Trophoblast cell (in vitro differentiated cells and primary cell): ENCODE results near the gene SIRT6.

ENCODE experiments used
- DNase-seq, 2 donors: peaks; one replicate each; pipeline ENCODE4 v3.0.0-alpha.2; 2016
- H2AFZ ChIP-seq: 2 replicates; pipeline ENCODE4 v1.6.1; 2013; ENCODE audit warnings: low read length, moderate library complexity, mild to moderate bottlenecking; ENCODE audit not compliant: insufficient read depth, poor library complexity
- H2AK5ac ChIP-seq: 2 replicates; pipeline ENCODE4 v1.6.1; 2013; ENCODE audit warnings: mild to moderate bottlenecking, low read length
- H2BK120ac ChIP-seq: 2 replicates; pipeline ENCODE4 v1.6.1; 2013; ENCODE audit warnings: low read length, mild to moderate bottlenecking, moderate library complexity; ENCODE audit not compliant: insufficient read depth, poor library complexity
- H2BK12ac ChIP-seq: 2 replicates; pipeline ENCODE4 v1.6.1; 2013; ENCODE audit warnings: mild to moderate bottlenecking, low read length, moderate library complexity
- H2BK5ac ChIP-seq: 2 replicates; pipeline ENCODE4 v1.6.1; 2013; ENCODE audit warnings: low read length, low read depth, moderate library complexity, mild to moderate bottlenecking; ENCODE audit not compliant: poor library complexity
- H3K14ac ChIP-seq: 2 replicates; pipeline ENCODE4 v1.6.1; 2013; ENCODE audit warnings: mild to moderate bottlenecking, low read length
- H3K18ac ChIP-seq: 2 replicates; pipeline ENCODE4 v1.6.1; 2013; ENCODE audit warnings: mild to moderate bottlenecking, low read length
- H3K23ac ChIP-seq: 2 replicates; pipeline ENCODE4 v1.6.1; 2013; ENCODE audit warnings: low read length
- H3K27ac ChIP-seq: 2 replicates; pipeline ENCODE4 v1.5.1; 2013; ENCODE audit warnings: low read depth, mild to moderate bottlenecking, inconsistent platforms, low read length, moderate library complexity
- H3K27me3 ChIP-seq: 2 replicates; pipeline ENCODE4 v1.6.1; 2013; ENCODE audit warnings: inconsistent platforms, mild to moderate bottlenecking, low read length, moderate library complexity; ENCODE audit not compliant: insufficient read depth
- H3K36me3 ChIP-seq, 2 experiments: 1 replicate in 1 of 2; 2 replicates in 1 of 2; pipeline ENCODE4 v1.6.1; 2013; ENCODE audit warnings: low read length in 2 of 2, mild to moderate bottlenecking in 2 of 2, moderate library complexity in 1 of 2; ENCODE audit not compliant: insufficient read depth in 2 of 2, control insufficient read depth in 1 of 2
- H3K4ac ChIP-seq: 2 replicates; pipeline ENCODE4 v1.6.1; 2013; ENCODE audit warnings: low read depth, mild to moderate bottlenecking, low read length, moderate library complexity
- H3K4me1 ChIP-seq, 2 experiments: 1 replicate in 1 of 2; 2 replicates in 1 of 2; pipeline ENCODE4 v1.6.1; 2013; ENCODE audit warnings: low read length in 2 of 2, mild to moderate bottlenecking in 2 of 2, moderate library complexity in 1 of 2; ENCODE audit not compliant: insufficient read depth in 2 of 2, control insufficient read depth in 1 of 2
- H3K4me2 ChIP-seq: 2 replicates; pipeline ENCODE4 v1.6.1; 2013; ENCODE audit warnings: inconsistent platforms, mild to moderate bottlenecking, low read length, moderate library complexity
- H3K4me3 ChIP-seq: 2 replicates; pipeline ENCODE4 v1.5.1; 2013; ENCODE audit warnings: mild to moderate bottlenecking, low read depth, low read length, inconsistent platforms
- H3K79me1 ChIP-seq: one replicate; pipeline ENCODE4 v1.6.1; 2013; ENCODE audit warnings: low read length
- H3K79me2 ChIP-seq: 2 replicates; pipeline ENCODE4 v1.6.1; 2013; ENCODE audit warnings: low read length, mild to moderate bottlenecking; ENCODE audit not compliant: control insufficient read depth, insufficient read depth, poor library complexity
- H3K9ac ChIP-seq: 2 replicates; pipeline ENCODE4 v1.6.1; 2013; ENCODE audit warnings: mild to moderate bottlenecking, low read length
- H3K9me3 ChIP-seq: 2 replicates; pipeline ENCODE4 v1.6.1; 2013; ENCODE audit warnings: low read depth, mild to moderate bottlenecking, control low read depth, inconsistent platforms, low read length; ENCODE audit not compliant: insufficient read depth
- H4K12ac ChIP-seq: 2 replicates; pipeline ENCODE4 v1.6.1; 2013; ENCODE audit warnings: low read depth, mild to moderate bottlenecking, low read length, moderate library complexity
- H4K8ac ChIP-seq: 2 replicates; pipeline ENCODE4 v1.6.1; 2013; ENCODE audit warnings: low read depth, mild to moderate bottlenecking, low read length, moderate library complexity
- H4K91ac ChIP-seq: one replicate; pipeline ENCODE4 v1.6.1; 2013; ENCODE audit warnings: low read depth, mild to moderate bottlenecking, low read length, moderate library complexity
- WGBS: extraction: QIAGEN DNeasy Blood & Tissue Kit; methylation state at CpG from one replicate; pipeline ENCODE4 v1.1.7; 2013; ENCODE audit warnings: missing lambda C conversion rate; ENCODE audit not compliant: insufficient read length, insufficient coverage; ENCODE audit errors: extremely low coverage; 5-methylcytosine and 5-hydroxymethylcytosine counted together

SIRT6 gene

DNA sequence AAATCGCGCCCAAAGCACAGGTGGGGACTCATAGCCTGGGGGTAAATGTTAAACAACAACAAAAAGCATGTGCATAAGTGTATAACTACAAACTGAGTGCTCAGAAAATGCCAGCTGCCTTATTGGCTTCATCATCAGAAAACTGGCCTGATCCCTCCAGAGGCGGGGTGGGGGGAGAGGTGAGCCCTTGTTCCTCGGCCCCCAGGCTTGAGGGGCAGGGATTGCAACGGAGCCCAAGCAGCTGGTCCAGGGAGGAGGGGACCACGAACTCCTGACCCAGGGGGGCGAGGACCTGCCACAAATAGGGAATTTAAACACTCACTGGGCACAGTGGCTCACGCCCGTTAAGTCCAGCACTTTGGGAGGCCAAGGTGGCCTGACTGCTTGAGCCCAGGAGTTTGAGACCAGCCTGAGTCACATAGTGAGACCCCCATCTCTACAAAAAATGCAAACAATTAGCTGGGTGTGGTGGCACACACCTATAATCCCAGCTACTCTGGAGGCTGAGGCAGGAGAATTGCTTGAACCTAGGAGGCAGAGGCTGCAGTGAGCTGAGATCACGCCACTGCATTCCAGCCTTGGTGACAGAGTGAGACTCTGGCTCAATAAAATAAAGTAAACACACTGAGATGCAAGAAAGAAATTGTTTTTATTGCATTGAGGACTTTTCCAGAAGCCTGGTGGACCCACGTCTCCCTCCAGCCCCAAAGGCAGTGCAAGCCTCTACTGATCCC is 8.7 kb downstream of the SIRT6 start:
- no CpG with 5 or more reads among the region's 11 CpGs for WGBS
- peaks cover 16 to 20% of the 10 kb centered on the region in 2 experiments for H3K36me3 ChIP-seq

DNA sequence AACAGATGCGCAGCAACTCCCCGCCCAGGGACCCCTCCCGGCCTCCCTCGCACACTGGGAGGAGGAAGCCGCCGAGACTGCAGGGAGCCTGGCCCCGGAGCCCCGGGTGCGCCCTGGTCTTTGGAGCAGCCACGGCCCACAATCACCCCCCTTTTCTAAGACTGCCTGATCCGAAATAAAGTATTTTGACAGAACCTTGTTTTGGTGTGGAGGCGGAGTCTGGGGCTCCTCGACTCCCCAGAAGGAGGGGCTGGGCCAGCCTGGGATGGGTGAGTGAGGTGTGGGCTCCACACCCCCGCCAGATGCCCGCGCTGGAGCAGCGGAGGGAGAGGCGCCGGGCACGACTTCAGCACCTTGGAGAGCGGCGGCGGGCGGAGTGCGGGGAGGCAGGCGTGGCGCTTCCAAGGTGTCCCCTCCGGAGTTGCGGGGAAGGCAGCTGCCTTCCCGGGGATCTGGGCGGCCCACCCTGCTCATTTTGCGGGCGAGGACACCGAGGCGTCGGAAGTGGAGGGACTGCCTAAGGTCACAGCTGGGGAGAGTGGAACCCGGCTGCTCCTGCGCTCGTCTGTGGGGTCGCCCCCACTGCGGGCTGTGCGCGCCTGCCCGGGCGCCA is 9.4 kb downstream of the SIRT6 start:
- H3K9me3 ChIP-seq: peaks cover 3% of the 10 kb centered on the region

More for the DNA sequence above, 8.7 kb downstream of the SIRT6 start:
- no peak overlapping the region for H3K4me3 ChIP-seq
- H3K23ac ChIP-seq: no peak overlapping the region
- H3K4me1 ChIP-seq: peaks cover 0 to 3% of the 10 kb centered on the region in 2 experiments
- H2AK5ac ChIP-seq: no peak overlapping the region
- no peak overlapping the region for H2BK12ac ChIP-seq
- no peaks in the 10 kb centered on the region for H3K79me2 ChIP-seq
- DNase-seq: no peak
- H3K9me3 ChIP-seq: peaks cover 3% of the 10 kb centered on the region
- H2AFZ ChIP-seq: no peak overlapping the region
- no peak overlapping the region for H3K4me2 ChIP-seq
- no peak overlapping the region for H3K14ac ChIP-seq
- no peak overlapping the region for H4K91ac ChIP-seq
- H2BK120ac ChIP-seq: no peak overlapping the region
- H3K18ac ChIP-seq: no peak overlapping the region
- no peaks in the 10 kb centered on the region for H3K79me1 ChIP-seq
- H4K12ac ChIP-seq: no peak overlapping the region
- H3K4ac ChIP-seq: no peak overlapping the region
- no peak overlapping the region for H3K9ac ChIP-seq
- H3K27me3 ChIP-seq: no peaks in the 10 kb centered on the region
- no peak overlapping the region for H3K27ac ChIP-seq
- no peak overlapping the region for H4K8ac ChIP-seq
- H2BK5ac ChIP-seq: no peak overlapping the region

DNA sequence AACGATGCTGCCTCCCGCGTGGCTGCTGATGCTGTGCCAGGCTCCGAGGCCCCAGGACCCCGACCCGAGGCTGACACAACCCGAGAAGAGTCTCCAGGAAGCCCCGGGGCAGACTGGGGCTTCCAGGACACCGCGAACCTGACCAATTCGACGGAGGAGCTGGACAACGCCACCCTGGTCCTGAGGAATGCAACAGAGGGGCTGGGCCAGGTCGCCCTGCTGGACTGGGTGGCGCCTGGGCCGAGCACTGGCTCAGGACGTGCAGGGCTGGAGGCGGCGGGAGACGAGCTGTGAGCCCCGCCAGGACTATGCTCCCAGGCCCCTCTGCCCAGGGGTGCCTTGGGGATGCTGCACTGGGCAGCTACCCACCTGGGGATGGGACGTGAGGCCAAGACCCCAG is 10.7 kb downstream of the SIRT6 start:
- H3K27me3 ChIP-seq: no peaks in the 10 kb centered on the region
- DNase-seq: no peak
- H3K9ac ChIP-seq: no peak overlapping the region
- no peak overlapping the region for H4K8ac ChIP-seq
- H3K79me1 ChIP-seq: no peaks in the 10 kb centered on the region
- WGBS: no CpG with 5 or more reads among the region's 22 CpGs
- peak overlapping the region; percentile 27 for H3K23ac ChIP-seq
- no peak overlapping the region for H3K27ac ChIP-seq
- no peak overlapping the region for H3K4ac ChIP-seq
- peaks cover 0 to 3% of the 10 kb centered on the region in 2 experiments for H3K4me1 ChIP-seq
- peak overlapping the region; percentile 20 for H3K4me3 ChIP-seq
- no peak overlapping the region for H2BK12ac ChIP-seq
- H3K4me2 ChIP-seq: no peak overlapping the region
- no peak overlapping the region for H3K18ac ChIP-seq
- H2AFZ ChIP-seq: no peak overlapping the region
- no peak overlapping the region for H2AK5ac ChIP-seq
- H3K79me2 ChIP-seq: no peaks in the 10 kb centered on the region
- no peak overlapping the region for H3K14ac ChIP-seq
- H4K91ac ChIP-seq: no peak overlapping the region
- H3K36me3 ChIP-seq: peaks cover 14 to 15% of the 10 kb centered on the region in 2 experiments
- H3K9me3 ChIP-seq: peaks cover 3% of the 10 kb centered on the region
- no peak overlapping the region for H2BK120ac ChIP-seq
- no peak overlapping the region for H4K12ac ChIP-seq
- no peak overlapping the region for H2BK5ac ChIP-seq

More for the DNA sequence above, 9.4 kb downstream of the SIRT6 start:
- no peak overlapping the region for H3K4ac ChIP-seq
- no peak overlapping the region for H3K23ac ChIP-seq
- H3K27me3 ChIP-seq: no peaks in the 10 kb centered on the region
- H2AK5ac ChIP-seq: no peak overlapping the region
- H3K79me2 ChIP-seq: no peaks in the 10 kb centered on the region
- peak overlapping the region; percentile 2 for H3K4me2 ChIP-seq
- peak; percentile 29 to 72 for DNase-seq
- H4K91ac ChIP-seq: no peak overlapping the region
- peaks cover 0 to 3% of the 10 kb centered on the region in 2 experiments for H3K4me1 ChIP-seq
- no peak overlapping the region for H3K14ac ChIP-seq
- no peak overlapping the region for H2BK12ac ChIP-seq
- H2BK5ac ChIP-seq: no peak overlapping the region
- no peak overlapping the region for H3K18ac ChIP-seq
- H3K79me1 ChIP-seq: no peaks in the 10 kb centered on the region
- no peak overlapping the region for H3K9ac ChIP-seq
- H2BK120ac ChIP-seq: no peak overlapping the region
- H3K4me3 ChIP-seq: no peak overlapping the region
- H3K36me3 ChIP-seq: peaks cover 14 to 18% of the 10 kb centered on the region in 2 experiments
- no CpG with 5 or more reads among the region's 45 CpGs for WGBS
- H4K8ac ChIP-seq: no peak overlapping the region
- H2AFZ ChIP-seq: no peak overlapping the region
- no peak overlapping the region for H3K27ac ChIP-seq
- H4K12ac ChIP-seq: no peak overlapping the region

DNA sequence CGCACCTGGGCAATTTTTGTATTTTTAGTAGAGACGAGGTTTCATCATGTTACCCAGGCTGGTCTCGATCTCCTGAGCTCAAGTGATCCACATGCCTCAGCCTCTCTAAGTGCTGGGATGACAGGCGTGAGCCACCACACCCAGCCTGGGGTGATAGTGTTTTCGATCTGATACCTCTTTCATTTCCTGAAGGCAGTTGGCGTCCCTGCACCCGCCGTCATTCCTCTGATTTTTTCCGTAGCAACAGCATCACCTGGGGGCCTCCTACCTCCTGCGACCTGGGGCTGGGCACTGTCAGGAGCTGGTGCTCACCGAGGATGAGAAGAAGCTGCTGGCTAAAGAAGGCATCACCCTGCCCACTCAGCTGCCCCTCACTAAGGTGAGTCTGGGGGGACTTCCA is 18.1 kb downstream of the SIRT6 start:
- no peak overlapping the region for H4K12ac ChIP-seq
- no peak overlapping the region for H3K18ac ChIP-seq
- no peak overlapping the region for H2AK5ac ChIP-seq
- H3K27ac ChIP-seq: no peak overlapping the region
- no peaks in the 10 kb centered on the region for H3K79me2 ChIP-seq
- no peak overlapping the region for H3K14ac ChIP-seq
- H2BK5ac ChIP-seq: no peak overlapping the region
- no peak overlapping the region for H3K23ac ChIP-seq
- no peak overlapping the region for H3K4me2 ChIP-seq
- H4K8ac ChIP-seq: no peak overlapping the region
- no peak overlapping the region for H3K9ac ChIP-seq
- no peak overlapping the region for H2BK120ac ChIP-seq
- H3K79me1 ChIP-seq: no peaks in the 10 kb centered on the region
- H3K4me3 ChIP-seq: no peak overlapping the region
- no peaks in the 10 kb centered on the region for H3K36me3 ChIP-seq
- peak; percentile 38 to 62 for DNase-seq
- H3K27me3 ChIP-seq: no peaks in the 10 kb centered on the region
- no peaks in the 10 kb centered on the region for H3K9me3 ChIP-seq
- H3K4me1 ChIP-seq: no peaks in the 10 kb centered on the region
- no peak overlapping the region for H2BK12ac ChIP-seq
- no CpG with 5 or more reads among the region's 11 CpGs for WGBS
- H2AFZ ChIP-seq: no peak overlapping the region
- no peak overlapping the region for H3K4ac ChIP-seq
- no peak overlapping the region for H4K91ac ChIP-seq
